Adrenal gland (tissue), 5 donors: Measurements from ENCODE around the gene P2RY8.

ENCODE experiments used
- CTCF ChIP-seq, 6 experiments: fragments of 450-650 bp in 4 of 6; fragments of 200-600 bp in 2 of 6; sonication (generic) in 1 of 6; IDR thresholded peaks; 1 replicate in 5 of 6; 2 replicates in 1 of 6; pipeline versions ENCODE4 v1.5.1 to v1.8.0; 2016 to 2021; ENCODE audit warnings: antibody characterized with exemption in 6 of 6, mild to moderate bottlenecking in 2 of 6, moderate library complexity in 1 of 6
- POLR2A ChIP-seq, 2 donors: fragments of 450-650 bp; IDR thresholded peaks; one replicate each; pipeline ENCODE4 v1.6.1; 2017; ENCODE audit warnings: antibody characterized with exemption in 2 of 2, mild to moderate bottlenecking in 2 of 2, moderate library complexity in 1 of 2
- donor health status: DM: no; HTN: no; CAD: no.

GRCh38 chrX:1462596-1463251, 74.3 kb downstream of the P2RY8 start:
- no peak for TF ChIP-seq CTCF (IDR thresholded peaks at IDR 0.05)
- no peak for TF ChIP-seq POLR2A (IDR thresholded peaks at IDR 0.05)
